Lung (tissue), 12 donors: ENCODE results near the gene ADGRL1. TPM values are rescaled to one million over a fixed set of nuclear protein-coding genes. Genes with fewer than 3 reads are reported as not detected.

ENCODE experiments used
- ATAC-seq: fragments of 200-7000 bp; cut with Tn5 transposase; one replicate; pipeline ENCODE4 v1.9.1; 2020; ENCODE audit warnings: moderate number of reproducible peaks; ENCODE audit not compliant: insufficient read depth, low FRiP score
- DNase-seq, 3 donors: peaks; one replicate each; pipeline ENCODE4 v3.0.0-alpha.2; 2013 to 2017
- H3K27ac ChIP-seq, 2 donors: one replicate each; pipeline ENCODE4 v1.5.1; 2013; ENCODE audit warnings: mild to moderate bottlenecking in 2 of 2, moderate library complexity in 2 of 2, control low read depth in 1 of 2, inconsistent platforms in 1 of 2, low read depth in 1 of 2, low read length in 1 of 2
- H3K27me3 ChIP-seq, 3 donors: one replicate each; pipeline ENCODE4 v1.5.1; 2013; ENCODE audit warnings: low read length in 2 of 3; ENCODE audit not compliant: control insufficient read depth in 3 of 3, insufficient read depth in 3 of 3
- H3K36me3 ChIP-seq, 4 donors: one replicate each; pipeline ENCODE4 v1.5.1; 2013; ENCODE audit warnings: low read length in 4 of 4, mild to moderate bottlenecking in 1 of 4, moderate library complexity in 1 of 4; ENCODE audit not compliant: control insufficient read depth in 4 of 4, insufficient read depth in 4 of 4
- H3K4me1 ChIP-seq, 5 donors: one replicate each; pipeline ENCODE4 v1.5.1; 2013; ENCODE audit warnings: low read length in 5 of 5, mild to moderate bottlenecking in 2 of 5, moderate library complexity in 1 of 5; ENCODE audit not compliant: control insufficient read depth in 5 of 5, insufficient read depth in 5 of 5
- H3K4me3 ChIP-seq: one replicate; pipeline ENCODE4 v1.5.1; 2013; ENCODE audit warnings: mild to moderate bottlenecking, control low read depth, moderate library complexity
- H3K9ac ChIP-seq, 2 donors: one replicate each; pipeline ENCODE4 v1.5.1; 2013; ENCODE audit warnings: low read length in 2 of 2, control low read depth in 1 of 2; ENCODE audit not compliant: insufficient read depth in 1 of 2
- H3K9me3 ChIP-seq, 4 donors: one replicate each; pipeline ENCODE4 v1.5.1; 2013; ENCODE audit warnings: low read length in 3 of 4, mild to moderate bottlenecking in 1 of 4, moderate library complexity in 1 of 4; ENCODE audit not compliant: control insufficient read depth in 4 of 4, insufficient read depth in 3 of 4
- CTCF ChIP-seq: IDR thresholded peaks from 2 replicates; pipeline ENCODE4 v1.5.1; 2012; ENCODE audit warnings: mild to moderate bottlenecking; ENCODE audit errors: control extremely low read depth, extremely low read depth
- WGBS, 2 donors: extraction: QIAGEN DNeasy Blood & Tissue Kit; methylation state at CpG; one replicate each; pipeline ENCODE4 v1.1.7; 2013; 5-methylcytosine and 5-hydroxymethylcytosine counted together
- polyA plus RNA-seq, 2 donors: library from polyadenylated mRNA; stranded (reverse); fragments of 200-250 nt; gene quantifications; one replicate each; pipeline ENCODE4 v1.2.1, GENCODE V29; 2013
- total RNA-seq, 2 donors: library from RNA; depleted of rRNA in 1 of 2; stranded (reverse); fragments of >200 nt in 1 of 2; gene quantifications; one replicate each; pipeline ENCODE4 v1.2.1, GENCODE V29; 2014 to 2021
- donor health status: control.
- donor health status: control.
- donor health status: Bipolar disorder and iron deficiency.
- donor health status: healthy.
- donor health status: DM: yes; HTN: yes; CAD: no.

Gene ADGRL1
- total and polyA plus RNA-seq, 4 donors, result 9.4 to 35.9 (median 19.3) TPM

DNA sequence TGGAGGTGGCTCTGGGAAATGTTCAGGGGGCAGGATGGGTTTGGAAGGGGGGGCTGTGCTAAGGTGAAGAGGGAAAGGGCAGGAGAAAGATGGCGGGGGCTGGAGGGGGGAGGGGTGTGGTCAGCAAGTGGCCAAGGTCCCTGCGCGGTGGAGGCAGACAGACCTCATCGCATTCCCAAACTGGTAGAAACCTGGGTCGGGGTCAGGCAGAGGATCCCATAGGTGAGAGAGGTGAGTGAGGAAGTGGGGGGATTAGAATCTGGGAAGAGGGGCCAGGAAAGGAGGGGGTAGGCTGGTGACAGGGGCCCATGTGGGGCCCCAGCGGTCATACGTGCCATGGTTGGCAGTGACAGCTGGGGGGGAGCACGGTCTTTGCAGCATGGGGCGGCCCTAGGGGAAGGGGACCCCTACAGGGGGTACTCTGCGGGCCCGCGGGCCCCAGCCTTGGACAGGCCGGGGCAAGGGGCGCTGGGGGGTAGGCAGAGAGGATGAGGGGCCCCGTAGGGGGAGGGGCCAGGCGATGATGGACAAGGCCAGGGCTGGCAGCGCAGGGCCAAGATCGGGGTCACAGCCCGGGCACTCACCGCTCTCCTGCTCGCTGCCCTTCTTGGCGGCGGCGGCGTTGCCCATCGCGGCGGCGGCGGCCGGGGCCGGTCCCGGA lies 88.9 kb downstream of the ADGRL1 start:
- ATAC-seq (no peak), DNase-seq (peak in 1 of 3 donors; percentile 25)
- TF ChIP-seq CTCF, result no peak
- Histone ChIP-seq H3K9ac (peak overlapping the region in 1 of 2 donors; percentile 81), H3K4me3 (peak overlapping the region; percentile 84), H3K36me3 (peaks cover 0 to 2% (median 0%) of the 10 kb centered on the region in 4 donors), H3K27me3 (no peaks in the 10 kb centered on the region), H3K4me1 (peaks cover 16 to 49% (median 25%) of the 10 kb centered on the region in 5 donors), H3K27ac (peak overlapping the region; percentile 75 to 92), H3K9me3 (no peaks in the 10 kb centered on the region)
- 1% methylated on average over 20 to 33 of the region's 33 CpGs for WGBS, 2 donors

- Histone ChIP-seq H3K4me3 (peak overlapping the region; percentile 41), H3K27me3 (no peaks in the 10 kb centered on the region), H3K9ac (peak overlapping the region in 1 of 2 donors; percentile 81), H3K27ac (peak overlapping the region; percentile 75 to 92), H3K4me1 (peaks cover 19 to 49% (median 25%) of the 10 kb centered on the region in 5 donors), H3K9me3 (no peaks in the 10 kb centered on the region), H3K36me3 (peaks cover 0 to 2% (median 0%) of the 10 kb centered on the region in 4 donors)
- no peak for ATAC-seq
- no peak for TF ChIP-seq CTCF
- 8 to 14% methylated on average over 6 of the region's 6 CpGs for WGBS, 2 donors
- no peak for DNase-seq
These were observed 89.4 kb downstream of the ADGRL1 start for GRCh38 chr19:14116525-14116917.

DNA sequence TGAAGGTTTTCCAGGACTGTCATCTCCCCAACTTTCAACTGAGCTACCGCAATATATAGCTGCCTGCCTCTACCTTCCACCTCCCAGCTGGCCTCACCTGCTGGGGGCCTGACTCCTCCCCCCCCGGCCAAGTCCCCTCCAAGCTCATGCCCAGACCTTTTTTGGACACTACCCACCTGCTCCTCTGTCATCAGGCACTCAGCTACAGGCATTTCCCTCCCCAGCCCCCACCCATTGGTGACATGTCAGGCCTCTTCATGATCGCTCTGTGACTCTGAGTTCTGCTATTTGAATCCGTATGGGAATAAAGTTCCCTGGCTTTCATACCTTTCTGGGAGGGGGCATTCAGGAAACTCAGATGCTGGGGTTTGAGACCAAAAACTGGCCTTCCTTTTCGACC lies 90.2 kb downstream of the ADGRL1 start:
- no peaks in the 10 kb centered on the region for H3K9me3 ChIP-seq
- no peak for TF ChIP-seq CTCF
- DNase-seq (no peak), ATAC-seq (no peak)
- H3K27ac ChIP-seq, result peak overlapping the region; percentile 75 to 92
- peak overlapping the region in 1 of 2 donors; percentile 81 for H3K9ac ChIP-seq
- no peak overlapping the region for H3K4me3 ChIP-seq
- H3K27me3 ChIP-seq, result no peaks in the 10 kb centered on the region
- peaks cover 0 to 2% (median 0%) of the 10 kb centered on the region in 4 donors for H3K36me3 ChIP-seq
- peaks cover 19 to 49% (median 25%) of the 10 kb centered on the region in 5 donors for H3K4me1 ChIP-seq
- 82 to 89% methylated on average over 5 of the region's 5 CpGs for WGBS, 2 donors

- Histone ChIP-seq H3K9ac (no peak overlapping the region), H3K36me3 (peaks cover 0 to 2% (median 0%) of the 10 kb centered on the region in 4 donors), H3K27me3 (no peaks in the 10 kb centered on the region), H3K27ac (peak overlapping the region; percentile 56 to 74), H3K9me3 (no peaks in the 10 kb centered on the region), H3K4me1 (peaks cover 19 to 49% (median 25%) of the 10 kb centered on the region in 5 donors), H3K4me3 (no peak overlapping the region)
- WGBS, 2 donors, result 12 to 29% methylated on average over 9 of the region's 9 CpGs
- no peak for ATAC-seq
- no peak for TF ChIP-seq CTCF
- no peak for DNase-seq
These were observed 91.1 kb downstream of the ADGRL1 start for GRCh38 chr19:14114854-14115253.
